Tibial artery (tissue), 4 donors: ENCODE results near the gene C19orf81.
A peak's percentile ranks its signal among the peaks of the same experiment; 100 is the strongest.

Experiments used
- DNase-seq, 2 donors: peaks; one replicate each; pipeline ENCODE4 v3.0.0-alpha.2; 2019
- H3K27ac ChIP-seq, 2 donors: fragments of 200-600 bp; sonication (generic) in 1 of 2; 1 replicate in 1 of 2; 2 replicates in 1 of 2; pipeline ENCODE4 v1.5.1; 2018 to 2019; ENCODE audit warnings: mild to moderate bottlenecking in 1 of 2
- H3K27me3 ChIP-seq, 2 donors: fragments of 200-600 bp; sonication (generic) in 1 of 2; one replicate each; pipeline versions ENCODE4 v1.5.1 to v1.6.0; 2016 to 2019
- H3K36me3 ChIP-seq, 3 donors: fragments of 200-600 bp; sonication (generic) in 2 of 3; one replicate each; pipeline ENCODE4 v1.5.1; 2016 to 2019; ENCODE audit warnings: mild to moderate bottlenecking in 2 of 3
- H3K4me1 ChIP-seq, 4 donors: fragments of 200-600 bp; sonication (generic) in 2 of 4; 1 replicate in 3 of 4; 2 replicates in 1 of 4; pipeline ENCODE4 v1.5.1; 2016 to 2019
- H3K4me3 ChIP-seq, 2 donors: fragments of 200-600 bp; sonication (generic) in 1 of 2; 1 replicate in 1 of 2; 2 replicates in 1 of 2; pipeline ENCODE4 v1.5.1; 2018 to 2019; ENCODE audit warnings: mild to moderate bottlenecking in 2 of 2
- H3K9me3 ChIP-seq, 3 donors: fragments of 200-600 bp; sonication (generic) in 1 of 3; one replicate each; pipeline ENCODE4 v1.5.1; 2016 to 2019
- intact Hi-C: fragments of 100-400 bp; cut with DNase I; formaldehyde crosslinking; loops from one replicate; pipeline ENCODE4 v1.15.0; 2023; ENCODE audit warnings: low total_unique reads
- TF ChIP-seq, protein P1 (sequence below), 2 experiments: fragments of 200-600 bp in 1 of 2; fragments of 450-650 bp in 1 of 2; IDR thresholded peaks; one replicate each; pipeline ENCODE4 v1.5.1; 2017 to 2019; ENCODE audit warnings: antibody characterized with exemption in 2 of 2, mild to moderate bottlenecking in 1 of 2, moderate library complexity in 1 of 2

The C19orf81 gene

DNA sequence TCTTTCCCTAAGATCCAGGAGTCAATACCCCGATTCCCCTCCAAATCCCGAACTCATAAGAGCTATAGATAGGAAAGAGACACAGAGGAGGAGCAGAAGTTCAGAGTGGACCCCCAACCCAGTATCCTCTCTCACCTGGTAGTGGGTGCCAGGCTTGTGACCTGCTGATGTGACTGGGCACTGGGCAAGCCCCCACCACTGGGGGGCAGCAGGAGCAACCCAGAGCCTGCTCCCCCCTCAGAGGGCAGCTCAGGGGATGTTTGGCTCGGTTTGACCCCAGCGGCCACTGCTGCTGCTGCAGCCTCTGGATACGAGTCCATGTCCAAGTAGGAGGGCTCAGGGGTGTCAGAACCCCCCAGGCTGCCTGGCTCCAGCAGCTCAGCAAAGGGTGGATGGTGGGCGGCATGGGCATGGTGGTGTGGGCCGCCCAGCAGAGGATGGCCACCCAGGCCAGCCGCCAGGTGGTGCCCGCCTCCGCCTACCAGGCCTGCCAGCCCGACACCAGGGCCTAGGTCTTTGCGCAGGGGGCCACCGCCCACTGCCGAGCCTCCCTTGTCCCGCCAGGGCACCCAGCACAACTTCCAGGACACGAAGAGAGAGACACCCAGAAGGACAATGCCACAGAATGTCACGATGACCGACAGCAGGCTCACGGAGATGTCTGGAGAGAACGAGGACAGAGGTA, 17.0 kb upstream of the C19orf81 start:
- H3K27me3 ChIP-seq: peaks cover 0 to 34% of the 10 kb centered on the region in 2 donors
- H3K9me3 ChIP-seq: peaks cover 0 to 29% (median 22%) of the 10 kb centered on the region in 3 donors
- intact Hi-C loops: no loop called here
- no peaks in the 10 kb centered on the region for H3K36me3 ChIP-seq
- H3K27ac ChIP-seq: no peak overlapping the region
- no peak for DNase-seq
- no peak overlapping the region for H3K4me3 ChIP-seq
- no peaks in the 10 kb centered on the region for H3K4me1 ChIP-seq
- TF ChIP-seq, protein P1, sequence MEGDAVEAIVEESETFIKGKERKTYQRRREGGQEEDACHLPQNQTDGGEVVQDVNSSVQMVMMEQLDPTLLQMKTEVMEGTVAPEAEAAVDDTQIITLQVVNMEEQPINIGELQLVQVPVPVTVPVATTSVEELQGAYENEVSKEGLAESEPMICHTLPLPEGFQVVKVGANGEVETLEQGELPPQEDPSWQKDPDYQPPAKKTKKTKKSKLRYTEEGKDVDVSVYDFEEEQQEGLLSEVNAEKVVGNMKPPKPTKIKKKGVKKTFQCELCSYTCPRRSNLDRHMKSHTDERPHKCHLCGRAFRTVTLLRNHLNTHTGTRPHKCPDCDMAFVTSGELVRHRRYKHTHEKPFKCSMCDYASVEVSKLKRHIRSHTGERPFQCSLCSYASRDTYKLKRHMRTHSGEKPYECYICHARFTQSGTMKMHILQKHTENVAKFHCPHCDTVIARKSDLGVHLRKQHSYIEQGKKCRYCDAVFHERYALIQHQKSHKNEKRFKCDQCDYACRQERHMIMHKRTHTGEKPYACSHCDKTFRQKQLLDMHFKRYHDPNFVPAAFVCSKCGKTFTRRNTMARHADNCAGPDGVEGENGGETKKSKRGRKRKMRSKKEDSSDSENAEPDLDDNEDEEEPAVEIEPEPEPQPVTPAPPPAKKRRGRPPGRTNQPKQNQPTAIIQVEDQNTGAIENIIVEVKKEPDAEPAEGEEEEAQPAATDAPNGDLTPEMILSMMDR (IDR thresholded peaks at IDR 0.05): no peak

DNA sequence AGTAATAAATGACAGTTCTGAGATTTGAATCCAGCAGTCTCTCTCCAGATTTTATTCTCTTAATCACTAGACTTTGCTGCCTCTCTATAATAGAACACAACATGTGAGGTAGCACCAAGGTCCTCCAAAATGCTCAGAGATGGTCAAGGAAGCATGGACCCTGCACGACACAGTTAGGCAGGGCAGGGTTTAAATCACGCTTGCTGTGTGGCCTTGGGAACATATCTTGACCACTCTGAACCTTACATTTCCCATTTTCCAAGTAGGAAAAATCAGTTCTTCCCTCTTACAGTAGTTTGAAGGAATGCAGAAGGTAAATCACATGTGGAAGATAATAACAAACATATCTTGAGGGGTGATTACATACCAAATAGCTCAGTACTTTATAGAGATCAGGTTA, 15.9 kb upstream of the C19orf81 start:
- intact Hi-C loops: no loop called here
- Histone ChIP-seq H3K27me3 (peaks cover 0 to 43% of the 10 kb centered on the region in 2 donors), H3K27ac (no peak overlapping the region), H3K4me1 (no peaks in the 10 kb centered on the region), H3K4me3 (no peak overlapping the region), H3K9me3 (peaks cover 0 to 29% (median 22%) of the 10 kb centered on the region in 3 donors), H3K36me3 (no peaks in the 10 kb centered on the region)
- no peak for DNase-seq
- TF ChIP-seq, protein P1 (IDR thresholded peaks at IDR 0.05): no peak

DNA sequence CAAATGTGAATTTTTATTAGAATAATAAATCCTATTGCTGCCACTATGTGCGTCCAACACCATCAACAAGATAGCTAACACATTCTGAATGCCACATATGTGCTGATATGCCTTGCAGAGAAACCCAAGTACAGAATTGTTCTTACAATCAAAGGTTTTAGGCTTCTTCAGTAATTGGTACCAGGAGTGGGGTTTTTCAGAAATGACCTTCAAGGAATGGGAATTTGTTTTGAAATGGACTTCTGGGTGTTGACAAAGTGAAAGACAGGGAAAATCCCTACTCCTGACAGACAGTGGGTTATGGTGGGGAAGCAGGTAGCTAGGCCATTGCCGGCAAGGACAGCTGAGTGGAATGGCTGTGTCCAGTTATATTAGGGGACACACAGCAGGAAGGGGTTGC, 15.3 kb upstream of the C19orf81 start:
- peaks cover 0 to 29% (median 22%) of the 10 kb centered on the region in 3 donors for H3K9me3 ChIP-seq
- no peak overlapping the region for H3K27ac ChIP-seq
- intact Hi-C loops: no loop called here
- H3K4me3 ChIP-seq: no peak overlapping the region
- no peak for DNase-seq
- peaks cover 0 to 49% of the 10 kb centered on the region in 2 donors for H3K27me3 ChIP-seq
- no peaks in the 10 kb centered on the region for H3K36me3 ChIP-seq
- TF ChIP-seq, protein P1 (IDR thresholded peaks at IDR 0.05): no peak
- H3K4me1 ChIP-seq: peaks cover 0 to 3% (median under 1%) of the 10 kb centered on the region in 4 donors

DNA sequence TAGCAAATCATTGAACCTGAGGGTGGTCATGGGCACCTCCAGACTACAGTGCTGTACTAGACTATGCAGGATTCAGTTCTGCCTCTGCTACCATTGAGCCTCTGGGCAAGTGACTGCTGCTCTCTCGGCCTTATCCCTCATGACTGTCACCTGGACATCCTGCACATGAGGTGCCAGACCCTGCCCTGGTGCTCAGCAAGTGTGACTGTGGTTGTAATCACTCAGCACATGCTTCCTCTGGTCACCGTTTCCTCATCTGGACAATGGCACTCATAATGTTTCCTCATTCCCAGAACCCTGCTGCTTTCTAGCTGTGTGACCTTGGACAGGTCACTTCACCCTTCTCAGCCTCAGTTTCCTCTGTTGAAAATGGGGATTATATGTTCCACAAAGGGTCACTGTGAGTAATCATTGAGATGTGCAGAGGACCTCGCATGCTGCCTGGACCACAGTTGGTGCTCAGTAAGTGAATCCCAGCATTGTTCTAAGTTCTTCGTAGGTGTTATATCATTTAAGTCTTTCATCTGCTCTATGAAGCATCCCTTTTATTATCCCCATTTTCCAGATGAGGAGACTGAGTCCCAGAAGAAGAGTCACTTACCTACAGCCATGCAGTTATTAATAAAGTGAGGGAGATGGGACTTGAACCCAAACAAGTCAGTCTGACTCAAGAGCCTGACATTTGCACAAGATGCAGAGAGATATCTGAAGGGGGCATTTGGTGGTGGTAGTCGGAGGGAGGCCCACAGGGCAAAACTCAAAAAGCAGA, 12.7 kb upstream of the C19orf81 start:
- Histone ChIP-seq H3K27me3 (peaks cover 0 to 65% of the 10 kb centered on the region in 2 donors), H3K36me3 (no peaks in the 10 kb centered on the region), H3K9me3 (peaks cover 0 to 29% (median 22%) of the 10 kb centered on the region in 3 donors), H3K4me3 (no peak overlapping the region), H3K4me1 (peaks cover 0 to 13% (median 5%) of the 10 kb centered on the region in 4 donors), H3K27ac (no peak overlapping the region)
- intact Hi-C loops: no loop called here
- TF ChIP-seq, protein P1 (IDR thresholded peaks at IDR 0.05): no peak
- peak in 1 of 2 donors; percentile 37 for DNase-seq

DNA sequence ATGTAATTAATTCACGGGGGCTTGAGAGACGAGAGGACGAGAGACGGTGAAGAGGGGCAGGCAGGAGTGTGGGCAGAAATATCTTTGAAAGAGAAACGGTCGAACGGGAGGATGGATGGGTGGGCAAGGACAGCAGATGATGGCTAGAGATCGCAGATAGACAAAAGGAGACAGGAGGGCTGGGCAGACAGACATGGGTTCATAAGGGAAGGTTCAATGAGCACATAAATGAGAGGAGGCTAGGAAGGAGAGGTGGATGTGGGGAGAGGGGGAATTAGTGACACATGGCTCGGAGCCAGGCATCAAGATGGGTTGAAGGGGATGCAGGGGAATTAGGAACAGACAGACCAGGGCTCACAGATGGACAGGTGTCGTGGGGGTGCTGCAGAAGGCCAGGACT, 10.6 kb upstream of the C19orf81 start:
- no peaks in the 10 kb centered on the region for H3K36me3 ChIP-seq
- DNase-seq: no peak
- no peak overlapping the region for H3K27ac ChIP-seq
- peaks cover 0 to 15% (median 8%) of the 10 kb centered on the region in 3 donors for H3K9me3 ChIP-seq
- H3K27me3 ChIP-seq: peaks cover 0 to 72% of the 10 kb centered on the region in 2 donors
- peaks cover 0 to 13% (median 5%) of the 10 kb centered on the region in 4 donors for H3K4me1 ChIP-seq
- TF ChIP-seq, protein P1 (IDR thresholded peaks at IDR 0.05): no peak
- H3K4me3 ChIP-seq: no peak overlapping the region
- intact Hi-C loops: no loop called here
